ENCODE data around the gene FIBCD1. TPM values are rescaled to one million over a fixed set of nuclear protein-coding genes. Genes with fewer than 3 reads are reported as not detected.

The FIBCD1 gene
- total and polyA plus RNA-seq, 2 experiments from 2014 or later: 20.2 to 23.7 TPM

- Histone ChIP-seq H3K27ac (no peak overlapping the region), H2AFZ (no peak overlapping the region), H3K4me1 (ENCODE audit: insufficient read depth) (no peaks in the 10 kb centered on the region), H3K4me3 (no peak overlapping the region), H3K9ac (no peak overlapping the region), H3F3A (ENCODE audit: insufficient read depth) (peaks cover 2% of the 10 kb centered on the region; the same call in 1 of the 2 replicates), H3K27me3 (replicated peaks; ENCODE audit: insufficient read depth) (no peaks in the 10 kb centered on the region), H3K36me3 (ENCODE audit: low read depth) (no peaks in the 10 kb centered on the region), H3K79me2 (ENCODE audit: insufficient read depth) (no peaks in the 10 kb centered on the region), H4K20me1 (ENCODE audit: insufficient read depth) (no peaks in the 10 kb centered on the region), H3K4me2 (ENCODE audit: unreplicated experiment) (no peak overlapping the region), H3K9me2 (ENCODE audit: insufficient read depth) (no peaks in the 10 kb centered on the region), H3K9me3 (ENCODE audit: low read depth) (no peaks in the 10 kb centered on the region)
- TF ChIP-seq EZH2phosphoT487 (IDR thresholded peaks at IDR 0.05; ENCODE audit: insufficient read depth, low read depth) (no peak), EZH2 (IDR thresholded peaks at IDR 0.05; ENCODE audit: insufficient read depth, poor library complexity, severe bottlenecking) (no peak)
- no peak for DNase-seq
- WGBS, 2 experiments (ENCODE audit: low coverage in 1 of 2, low lambda C conversion rate in 2 of 2, missing lambda C conversion rate in 2 of 2): 55 to 60% methylated on average over 23 to 25 of the region's 25 CpGs
- in situ Hi-C loops (cut with MboI): no loop called here
Observed at GRCh38 chr9:130899051-130899748, 39.8 kb downstream of the FIBCD1 start.

- H3F3A ChIP-seq (ENCODE audit: insufficient read depth): peaks cover 9% of the 10 kb centered on the region; the same call in 1 of the 2 replicates
Observed at GRCh38 chr9:130898552-130898852, 40.5 kb downstream of the FIBCD1 start.

GRCh38 chr9:130897848-130898551, 41.0 kb downstream of the FIBCD1 start:
- H3K27ac ChIP-seq: no peak overlapping the region
- no peak overlapping the region for H3K4me3 ChIP-seq
- H3K4me1 ChIP-seq (ENCODE audit: insufficient read depth): no peaks in the 10 kb centered on the region
- no peaks in the 10 kb centered on the region for H3K27me3 ChIP-seq (replicated peaks; ENCODE audit: insufficient read depth)
- no peaks in the 10 kb centered on the region for H4K20me1 ChIP-seq (ENCODE audit: insufficient read depth)
- H3F3A ChIP-seq (ENCODE audit: insufficient read depth): peaks cover 9% of the 10 kb centered on the region; the same call in 1 of the 2 replicates
- in situ Hi-C loops (cut with MboI): no loop called here
- no peaks in the 10 kb centered on the region for H3K9me2 ChIP-seq (ENCODE audit: insufficient read depth)
- no peaks in the 10 kb centered on the region for H3K79me2 ChIP-seq (ENCODE audit: insufficient read depth)
- 54 to 55% methylated on average over 29 of the region's 29 CpGs for WGBS, 2 experiments (ENCODE audit: low coverage in 1 of 2, low lambda C conversion rate in 2 of 2, missing lambda C conversion rate in 2 of 2)
- H3K9me3 ChIP-seq (ENCODE audit: low read depth): no peaks in the 10 kb centered on the region
- H3K9ac ChIP-seq: no peak overlapping the region
- no peak for TF ChIP-seq EZH2phosphoT487 (IDR thresholded peaks at IDR 0.05; ENCODE audit: insufficient read depth, low read depth)
- no peak for TF ChIP-seq EZH2 (IDR thresholded peaks at IDR 0.05; ENCODE audit: insufficient read depth, poor library complexity, severe bottlenecking)
- H2AFZ ChIP-seq: no peak overlapping the region
- H3K36me3 ChIP-seq (ENCODE audit: low read depth): peaks cover 6% of the 10 kb centered on the region; the same call in 1 of the 2 replicates
- no peak for DNase-seq
- no peak overlapping the region for H3K4me2 ChIP-seq (ENCODE audit: unreplicated experiment)

More at GRCh38 chr9:130898552-130898852, 40.5 kb downstream of the FIBCD1 start:
- H3K27me3 ChIP-seq (replicated peaks; ENCODE audit: insufficient read depth): no peaks in the 10 kb centered on the region
- no peak overlapping the region for H2AFZ ChIP-seq
- TF ChIP-seq EZH2 (IDR thresholded peaks at IDR 0.05; ENCODE audit: insufficient read depth, poor library complexity, severe bottlenecking) (no peak), EZH2phosphoT487 (IDR thresholded peaks at IDR 0.05; ENCODE audit: insufficient read depth, low read depth) (no peak)
- no peaks in the 10 kb centered on the region for H3K79me2 ChIP-seq (ENCODE audit: insufficient read depth)
- no peak for DNase-seq
- no peaks in the 10 kb centered on the region for H4K20me1 ChIP-seq (ENCODE audit: insufficient read depth)
- 0 out of 2 replicates have a peak, but pooled peaks cover 2% of the 10 kb centered on the region for H3K36me3 ChIP-seq (ENCODE audit: low read depth)
- no peak overlapping the region for H3K4me2 ChIP-seq (ENCODE audit: unreplicated experiment)
- H3K9me2 ChIP-seq (ENCODE audit: insufficient read depth): no peaks in the 10 kb centered on the region
- H3K9me3 ChIP-seq (ENCODE audit: low read depth): no peaks in the 10 kb centered on the region
- 74 to 89% methylated on average over 3 to 4 of the region's 4 CpGs for WGBS, 2 experiments (ENCODE audit: low coverage in 1 of 2, low lambda C conversion rate in 2 of 2, missing lambda C conversion rate in 2 of 2)
- no peaks in the 10 kb centered on the region for H3K4me1 ChIP-seq (ENCODE audit: insufficient read depth)
- no peak overlapping the region for H3K27ac ChIP-seq
- H3K4me3 ChIP-seq: no peak overlapping the region
- in situ Hi-C loops (cut with MboI): no loop called here
- no peak overlapping the region for H3K9ac ChIP-seq

- no peak overlapping the region for H2AFZ ChIP-seq
- 39 to 71% methylated on average over 6 to 15 of the region's 16 CpGs for WGBS, 2 experiments (ENCODE audit: low coverage in 1 of 2, low lambda C conversion rate in 2 of 2, missing lambda C conversion rate in 2 of 2)
- H3K36me3 ChIP-seq (ENCODE audit: low read depth): peaks cover 12% of the 10 kb centered on the region; the same call in 1 of the 2 replicates
- no peak for DNase-seq
- no peaks in the 10 kb centered on the region for H4K20me1 ChIP-seq (ENCODE audit: insufficient read depth)
- H3F3A ChIP-seq (ENCODE audit: insufficient read depth): peaks cover 9% of the 10 kb centered on the region; the same call in 1 of the 2 replicates
- H3K9me2 ChIP-seq (ENCODE audit: insufficient read depth): no peaks in the 10 kb centered on the region
- H3K4me3 ChIP-seq: no peak overlapping the region
- H3K27me3 ChIP-seq (replicated peaks; ENCODE audit: insufficient read depth): no peaks in the 10 kb centered on the region
- no peaks in the 10 kb centered on the region for H3K79me2 ChIP-seq (ENCODE audit: insufficient read depth)
- no peak overlapping the region for H3K9ac ChIP-seq
- no peak overlapping the region for H3K4me2 ChIP-seq (ENCODE audit: unreplicated experiment)
- H3K27ac ChIP-seq: no peak overlapping the region
- no peak for TF ChIP-seq EZH2 (IDR thresholded peaks at IDR 0.05; ENCODE audit: insufficient read depth, poor library complexity, severe bottlenecking)
- no peak for TF ChIP-seq EZH2phosphoT487 (IDR thresholded peaks at IDR 0.05; ENCODE audit: insufficient read depth, low read depth)
- H3K9me3 ChIP-seq (ENCODE audit: low read depth): no peaks in the 10 kb centered on the region
- no peaks in the 10 kb centered on the region for H3K4me1 ChIP-seq (ENCODE audit: insufficient read depth)
- in situ Hi-C loops (cut with MboI): no loop called here
Observed at GRCh38 chr9:130897105-130897751, 41.8 kb downstream of the FIBCD1 start.
